H9 (cell line): ENCODE results near the gene VEGFD. TPM values are rescaled to one million over a fixed set of nuclear protein-coding genes. Genes with fewer than 3 reads are reported as not detected.

Experiments
- DNase-seq: peaks from one replicate; pipeline ENCODE4 v3.0.0-alpha.2; 2017
- H2AFZ ChIP-seq: one replicate; pipeline ENCODE4 v1.6.1; 2013; ENCODE audit warnings: mild to moderate bottlenecking, low read length, control low read depth, moderate library complexity
- H2AK5ac ChIP-seq: 2 replicates; pipeline ENCODE4 v1.6.1; 2013; ENCODE audit warnings: low read length, control low read depth, mixed read lengths; ENCODE audit not compliant: insufficient read length
- H2BK120ac ChIP-seq: one replicate; pipeline ENCODE4 v1.6.1; 2013; ENCODE audit warnings: low read depth, mild to moderate bottlenecking, low read length, control low read depth, inconsistent platforms; ENCODE audit not compliant: poor library complexity, severe bottlenecking
- H2BK12ac ChIP-seq: 2 replicates; pipeline ENCODE4 v1.6.1; 2013; ENCODE audit warnings: low read length, control low read depth, mixed read lengths, low read depth; ENCODE audit not compliant: insufficient read length
- H2BK15ac ChIP-seq: 2 replicates; pipeline ENCODE4 v1.6.1; 2013; ENCODE audit warnings: low read depth, low read length, control low read depth
- H2BK20ac ChIP-seq: one replicate; pipeline ENCODE4 v1.6.1; 2013; ENCODE audit warnings: low read depth, mild to moderate bottlenecking, low read length, control low read depth, inconsistent platforms; ENCODE audit not compliant: poor library complexity, severe bottlenecking
- H2BK5ac ChIP-seq: 2 replicates; pipeline ENCODE4 v1.6.1; 2013; ENCODE audit warnings: low read length, control low read depth, mixed read lengths; ENCODE audit not compliant: insufficient read length
- H3K14ac ChIP-seq: 2 replicates; pipeline ENCODE4 v1.6.1; 2013; ENCODE audit warnings: low read length, control low read depth; ENCODE audit not compliant: insufficient read depth
- H3K18ac ChIP-seq: 2 replicates; pipeline ENCODE4 v1.6.1; 2013; ENCODE audit warnings: low read depth, mild to moderate bottlenecking, mixed read lengths, low read length, control low read depth; ENCODE audit not compliant: insufficient read length
- H3K23ac ChIP-seq: 2 replicates; pipeline ENCODE4 v1.6.1; 2013; ENCODE audit warnings: low read length, control low read depth, mixed read lengths, low read depth; ENCODE audit not compliant: insufficient read length
- H3K23me2 ChIP-seq: 2 replicates; pipeline ENCODE4 v1.6.1; 2013; ENCODE audit warnings: low read depth, mild to moderate bottlenecking, mixed read lengths, low read length, control low read depth; ENCODE audit not compliant: insufficient read length, poor library complexity, severe bottlenecking
- H3K27ac ChIP-seq: 2 replicates; pipeline ENCODE4 v1.5.1; 2013; ENCODE audit warnings: low read length, control low read depth, mixed read lengths, low read depth; ENCODE audit not compliant: insufficient read length
- H3K27me3 ChIP-seq: 2 replicates; pipeline ENCODE4 v1.6.1; 2013; ENCODE audit warnings: low read length, control low read depth, inconsistent platforms; ENCODE audit not compliant: insufficient read depth
- H3K4ac ChIP-seq: 2 replicates; pipeline ENCODE4 v1.6.1; 2013; ENCODE audit warnings: low read depth, mild to moderate bottlenecking, control low read depth, inconsistent platforms, low read length, moderate library complexity
- H3K4me1 ChIP-seq: 2 replicates; pipeline ENCODE4 v1.6.1; 2013; ENCODE audit warnings: low read length, control low read depth, inconsistent platforms; ENCODE audit not compliant: insufficient read depth
- H3K4me2 ChIP-seq: 2 replicates; pipeline ENCODE4 v1.6.1; 2013; ENCODE audit warnings: low read length, control low read depth, mixed read lengths; ENCODE audit not compliant: insufficient read length, insufficient read depth
- H3K56ac ChIP-seq: 2 replicates; pipeline ENCODE4 v1.6.1; 2013; ENCODE audit warnings: low read depth, mild to moderate bottlenecking, mixed read lengths, low read length, control low read depth; ENCODE audit not compliant: insufficient read length
- H3K79me1 ChIP-seq: 2 replicates; pipeline ENCODE4 v1.6.1; 2013; ENCODE audit warnings: low read depth, mild to moderate bottlenecking, moderate library complexity, low read length, control low read depth, inconsistent platforms; ENCODE audit not compliant: insufficient read depth, poor library complexity, severe bottlenecking
- H3K79me2 ChIP-seq: 2 replicates; pipeline ENCODE4 v1.6.1; 2013; ENCODE audit warnings: low read length, control low read depth, inconsistent platforms; ENCODE audit not compliant: insufficient read depth
- H3K9ac ChIP-seq: 2 replicates; pipeline ENCODE4 v1.6.1; 2013; ENCODE audit warnings: low read length, control low read depth, mixed read lengths; ENCODE audit not compliant: insufficient read length; ENCODE audit errors: extremely low read depth
- H3K9me3 ChIP-seq: one replicate; pipeline ENCODE4 v1.6.1; 2013; ENCODE audit warnings: low read depth, low read length, inconsistent platforms; ENCODE audit not compliant: control insufficient read depth
- H3T11ph ChIP-seq: one replicate; pipeline ENCODE4 v1.6.1; 2013; ENCODE audit warnings: mild to moderate bottlenecking, low read length, control low read depth, inconsistent platforms
- H4K20me1 ChIP-seq: one replicate; pipeline ENCODE4 v1.6.1; 2013; ENCODE audit not compliant: control insufficient read depth, insufficient read length, insufficient read depth
- H4K5ac ChIP-seq: 2 replicates; pipeline ENCODE4 v1.6.1; 2013; ENCODE audit warnings: low read depth, mild to moderate bottlenecking, mixed read lengths, low read length, control low read depth; ENCODE audit not compliant: insufficient read length
- H4K8ac ChIP-seq: replicated peaks from 2 replicates; pipeline ENCODE4 v1.6.1; 2013; ENCODE audit warnings: low read length, control low read depth, mixed read lengths, low read depth; ENCODE audit not compliant: insufficient read length
- H4K91ac ChIP-seq: 2 replicates; pipeline ENCODE4 v1.6.1; 2013; ENCODE audit warnings: low read depth, mild to moderate bottlenecking, moderate library complexity, mixed read lengths, low read length, control low read depth; ENCODE audit not compliant: insufficient read length
- H3K27ac Mint-ChIP-seq, 3 experiments: 2 replicates in 2 of 3; 3 replicates in 1 of 3; pipeline ENCODE4 v1.8.0; 2020 to 2021; ENCODE audit warnings: mixed read lengths in 3 of 3, mild to moderate bottlenecking in 1 of 3, moderate library complexity in 1 of 3
- H3K27me3 Mint-ChIP-seq: 2 replicates; pipeline ENCODE4 v1.8.0; 2021; ENCODE audit warnings: low read depth, mild to moderate bottlenecking, moderate library complexity, mixed read lengths
- H3K36me3 Mint-ChIP-seq, 3 experiments: 2 replicates in 2 of 3; 3 replicates in 1 of 3; pipeline ENCODE4 v1.8.0; 2020 to 2021; ENCODE audit warnings: low read depth in 3 of 3, mixed read lengths in 3 of 3; ENCODE audit not compliant: insufficient read depth in 1 of 3
- H3K4me1 Mint-ChIP-seq, 2 experiments: 2 replicates each; pipeline ENCODE4 v1.8.0; 2020; ENCODE audit warnings: mixed read lengths in 2 of 2
- H3K4me3 Mint-ChIP-seq, 2 experiments: 2 replicates in 1 of 2; 3 replicates in 1 of 2; pipeline ENCODE4 v1.8.0; 2020 to 2021; ENCODE audit warnings: mild to moderate bottlenecking in 2 of 2, mixed read lengths in 2 of 2, moderate library complexity in 1 of 2
- H3K9me3 Mint-ChIP-seq, 2 experiments: 2 replicates in 1 of 2; 3 replicates in 1 of 2; pipeline ENCODE4 v1.8.0; 2020; ENCODE audit warnings: mild to moderate bottlenecking in 2 of 2, mixed read lengths in 2 of 2, moderate library complexity in 1 of 2
- CTCF ChIP-seq: fragments of 200-600 bp; sonication (generic); conservative IDR thresholded peaks from 3 replicates; pipeline ENCODE4 v1.8.0; 2021; ENCODE audit warnings: antibody characterized with exemption, mild to moderate bottlenecking
- WGBS: extraction: QIAGEN DNeasy Blood & Tissue Kit; methylation state at CpG from one replicate; pipeline ENCODE4 v1.1.7; 2013; ENCODE audit warnings: missing lambda C conversion rate, low lambda C conversion rate, mixed read lengths; ENCODE audit not compliant: insufficient read length; ENCODE audit errors: extremely low coverage; 5-methylcytosine and 5-hydroxymethylcytosine counted together
- total RNA-seq: library from RNA; stranded (reverse); gene quantifications from 2 replicates; pipeline ENCODE4 v1.2.1, GENCODE V29; 2021

Gene VEGFD
- total RNA-seq, 1 experiment from 2014 or later = 0.11 TPM

GRCh38 chrX:15366506-15367352, 17.5 kb downstream of the VEGFD start:
- no peak overlapping the region for H3K4me3 Mint-ChIP-seq
- no peak overlapping the region for H4K91ac ChIP-seq
- H3K23ac ChIP-seq = no peak overlapping the region
- no peak overlapping the region for H3K27ac ChIP-seq
- H3K4me1 Mint-ChIP-seq = peaks cover 5 to 10% of the 10 kb centered on the region in 2 experiments
- H3K27me3 Mint-ChIP-seq = peaks cover 4% of the 10 kb centered on the region
- H3K27me3 ChIP-seq = no peaks in the 10 kb centered on the region
- no peak overlapping the region for H2AFZ ChIP-seq
- no peak overlapping the region for H2BK120ac ChIP-seq
- H3K56ac ChIP-seq = no peak overlapping the region
- no peak overlapping the region for H3K27ac Mint-ChIP-seq
- no peak overlapping the region for H4K8ac ChIP-seq
- H3K79me1 ChIP-seq = no peaks in the 10 kb centered on the region
- no CpG with 5 or more reads among the region's 9 CpGs for WGBS
- no peaks in the 10 kb centered on the region; a peak in 1 of 7 replicates for H3K36me3 Mint-ChIP-seq
- H2BK20ac ChIP-seq = no peak overlapping the region
- no peak overlapping the region for H3K4ac ChIP-seq
- no peak overlapping the region for H2BK12ac ChIP-seq
- H3K4me2 ChIP-seq = no peak overlapping the region
- H3K9me3 Mint-ChIP-seq = no peaks in the 10 kb centered on the region; a peak in 1 of 5 replicates
- H2BK5ac ChIP-seq = no peak overlapping the region
- H4K5ac ChIP-seq = no peak overlapping the region
- no peaks in the 10 kb centered on the region for H3K23me2 ChIP-seq
- H3K79me2 ChIP-seq = no peaks in the 10 kb centered on the region
- no peak overlapping the region for H2BK15ac ChIP-seq
- no peak overlapping the region for H3T11ph ChIP-seq
- DNase-seq = no peak
- TF ChIP-seq CTCF = no peak
- H3K18ac ChIP-seq = no peak overlapping the region
- H3K9ac ChIP-seq = no peak overlapping the region
- no peaks in the 10 kb centered on the region for H4K20me1 ChIP-seq
- H2AK5ac ChIP-seq = no peak overlapping the region
- no peaks in the 10 kb centered on the region for H3K9me3 ChIP-seq
- no peak overlapping the region for H3K14ac ChIP-seq
- no peaks in the 10 kb centered on the region for H3K4me1 ChIP-seq
